Astrocyte (in vitro differentiated cells and primary cell): Measurements from ENCODE around the gene TNFRSF1A.

Experiments
- CTCF ChIP-seq: IDR thresholded peaks from 2 replicates; pipeline ENCODE4 v1.5.1; 2011; ENCODE audit warnings: low read depth, mild to moderate bottlenecking, inconsistent platforms, low read length, moderate library complexity; ENCODE audit not compliant: insufficient read depth
- EZH2 ChIP-seq: IDR thresholded peaks from 2 replicates; pipeline ENCODE4 v1.6.1; 2012; ENCODE audit warnings: mild to moderate bottlenecking, low read length, inconsistent platforms; ENCODE audit not compliant: insufficient read depth

GRCh38 chr12:6282453-6282840, 59.4 kb downstream of the TNFRSF1A start:
- TF ChIP-seq EZH2 (no peak), CTCF (no peak)
